ENCODE measurements around the gene ATXN3. TPM values are rescaled to one million over a fixed set of nuclear protein-coding genes. Genes with fewer than 3 reads are reported as not detected.
A peak's percentile ranks its signal among the peaks of the same experiment; 100 is the strongest.

ATXN3 gene
- total RNA-seq (1 to 10 TPM; 5.6 to 10.0 (median 7.8) TPM), polyA plus RNA-seq (1 to 10 TPM; 6.1 to 7.1 (median 6.7) TPM)
- long read RNA-seq, donor 1, full-length matches to known transcripts: 1 of 1 reads
- long read RNA-seq, donor 1, partial matches to known transcripts: 0 of 1 reads
- long read RNA-seq, donor 1, other reads (novel, unspliced or antisense): 0 of 1 reads
- long read RNA-seq, donor 2, full-length matches to known transcripts: 2 of 3 reads
- long read RNA-seq, donor 2, partial matches to known transcripts: 0 of 3 reads
- long read RNA-seq, donor 2, other reads (novel, unspliced or antisense): 1 of 3 reads

GRCh38 chr14:92106143-92106926 is at the start of gene ATXN3:
ATXN3 (minus strand) TSS chr14:92106582; CDS start chr14:92106552, 30 bp downstream.
- DNase-seq (peak; percentile 98), ATAC-seq (peak; percentile 96 to 99 (median 98))
- WGBS, 3 donors: 0 to 1% (median 1%) methylated on average over 39 to 66 of the region's 66 CpGs
- H3K27me3 ChIP-seq (ENCODE audit: insufficient read depth in 3 of 3, low read length in 2 of 3): no peaks in the 10 kb centered on the region
- no peaks in the 10 kb centered on the region for H3K36me3 ChIP-seq (ENCODE audit: insufficient read depth in 1 of 2, low read depth in 1 of 2)
- intact Hi-C loops (cut with DNase I): loop anchor here (2.0 to 5.0 kb wide), 2 partner anchors 64 to 66 kb away; partner anchors contain the start of gene TRIP11 (in 2 of the 2)
- H3K4me1 ChIP-seq: peaks cover 12% of the 10 kb centered on the region
- peak within 1 kb of the TSS; percentile 91 for H3K27ac ChIP-seq
- TF ChIP-seq CTCF (IDR thresholded peaks at IDR 0.05): peak; percentile 66
- peak within 1 kb of the TSS; percentile 97 for H3K4me3 ChIP-seq
- H3K9me3 ChIP-seq: no peaks in the 10 kb centered on the region

GRCh38 chr14:92154283-92154942 is 48.0 kb upstream of the ATXN3 start:
- DNase-seq: no peak
- ATAC-seq: no peak
- H3K9me3 ChIP-seq: no peaks in the 10 kb centered on the region
- intact Hi-C loops (cut with DNase I): no loop called here
- H3K4me3 ChIP-seq: no peak overlapping the region
- 75 to 82% (median 79%) methylated on average over 3 of the region's 3 CpGs for WGBS, 3 donors
- no peaks in the 10 kb centered on the region for H3K27me3 ChIP-seq (ENCODE audit: insufficient read depth in 3 of 3, low read length in 2 of 3)
- no peak overlapping the region for H3K27ac ChIP-seq
- no peaks in the 10 kb centered on the region for H3K4me1 ChIP-seq
- H3K36me3 ChIP-seq (ENCODE audit: insufficient read depth in 1 of 2, low read depth in 1 of 2): peaks cover 2 to 77% of the 10 kb centered on the region in 2 donors
- no peak for TF ChIP-seq CTCF (IDR thresholded peaks at IDR 0.05)

- no peaks in the 10 kb centered on the region for H3K27me3 ChIP-seq (ENCODE audit: insufficient read depth in 3 of 3, low read length in 2 of 3)
- H3K27ac ChIP-seq: no peak overlapping the region
- ATAC-seq (no peak), DNase-seq (no peak)
- no peak overlapping the region for H3K4me3 ChIP-seq
- H3K9me3 ChIP-seq: no peaks in the 10 kb centered on the region
- H3K36me3 ChIP-seq (ENCODE audit: insufficient read depth in 1 of 2, low read depth in 1 of 2): peaks cover 2 to 77% of the 10 kb centered on the region in 2 donors
- intact Hi-C loops (cut with DNase I): no loop called here
- WGBS, 3 donors: 88 to 100% (median 100%) methylated on average over 1 of the region's 1 CpG
- H3K4me1 ChIP-seq: no peaks in the 10 kb centered on the region
- TF ChIP-seq CTCF (IDR thresholded peaks at IDR 0.05): no peak
Observed at GRCh38 chr14:92153581-92153980, 47.2 kb upstream of the ATXN3 start.

- TF ChIP-seq CTCF (IDR thresholded peaks at IDR 0.05): no peak
- Histone ChIP-seq H3K4me1 (no peaks in the 10 kb centered on the region), H3K36me3 (ENCODE audit: insufficient read depth in 1 of 2, low read depth in 1 of 2) (peaks cover 9 to 100% of the 10 kb centered on the region in 2 donors), H3K9me3 (no peaks in the 10 kb centered on the region), H3K27me3 (ENCODE audit: insufficient read depth in 3 of 3, low read length in 2 of 3) (no peaks in the 10 kb centered on the region), H3K27ac (no peak overlapping the region), H3K4me3 (no peak overlapping the region)
- no peak for DNase-seq
- 86 to 90% (median 89%) methylated on average over 2 of the region's 2 CpGs for WGBS, 3 donors
- intact Hi-C loops (cut with DNase I): loop anchor here in 1 of 2 donors (10.0 kb wide), 1 partner anchor 680 kb away; no protein-coding TSS in a partner anchor
- ATAC-seq: no peak
Observed at GRCh38 chr14:92144708-92145107, 38.3 kb upstream of the ATXN3 start.
